Ecto neural progenitor cell (in vitro differentiated cells): Measurements from ENCODE around the gene LSM10.

Source experiments
- DNase-seq: peaks from one replicate; pipeline ENCODE4 v3.0.0-alpha.2; 2018; ENCODE audit warnings: low spot score

LSM10 gene

GRCh38 chr1:36383240-36383639 is 14.5 kb downstream of the LSM10 start:
- DNase-seq: no peak

DNA sequence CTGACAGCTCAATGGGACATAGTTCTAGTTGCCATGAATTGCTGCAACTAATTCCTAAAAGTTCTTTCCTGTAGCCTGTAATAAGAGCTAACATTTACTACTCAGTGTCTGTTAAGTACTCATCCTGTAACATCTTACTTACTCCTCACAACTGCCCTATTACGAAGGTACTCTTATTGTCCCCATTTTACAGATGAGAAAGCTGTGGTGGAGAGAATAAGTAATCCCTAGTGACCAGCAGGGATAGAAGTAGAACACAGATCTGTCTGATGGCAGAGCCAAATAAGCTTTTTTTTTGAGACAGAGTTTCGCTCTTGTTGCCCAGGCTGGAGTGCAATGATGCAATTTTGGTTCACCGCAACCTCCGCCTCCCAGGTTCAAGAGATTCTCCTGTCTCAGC is 15.0 kb downstream of the LSM10 start:
- no peak for DNase-seq

DNA sequence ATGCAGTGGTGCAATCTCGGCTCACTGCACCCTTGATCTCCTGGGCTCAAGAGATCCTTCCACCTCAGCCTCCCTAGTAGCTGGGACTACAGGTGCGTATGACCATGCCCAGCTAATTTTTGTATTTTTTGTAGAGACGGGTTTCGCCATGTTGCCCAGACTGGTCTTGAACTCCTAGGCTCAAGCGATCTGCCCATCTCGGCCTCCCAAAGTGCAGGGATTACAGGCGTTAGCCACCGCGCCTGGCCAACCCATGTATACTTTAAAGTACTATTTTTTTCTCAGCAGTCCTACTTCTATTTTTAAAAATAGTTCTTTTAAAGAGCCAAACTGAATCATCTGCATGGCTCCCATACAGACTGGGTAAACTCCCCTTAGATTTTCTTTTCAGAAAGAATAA is 15.5 kb downstream of the LSM10 start:
- DNase-seq: no peak

GRCh38 chr1:36381405-36381804 is 16.3 kb downstream of the LSM10 start:
- no peak for DNase-seq

- no peak for DNase-seq
Observed at GRCh38 chr1:36380782-36381181, 16.9 kb downstream of the LSM10 start.

GRCh38 chr1:36380143-36380619 is 17.5 kb downstream of the LSM10 start:
- no peak for DNase-seq

DNA sequence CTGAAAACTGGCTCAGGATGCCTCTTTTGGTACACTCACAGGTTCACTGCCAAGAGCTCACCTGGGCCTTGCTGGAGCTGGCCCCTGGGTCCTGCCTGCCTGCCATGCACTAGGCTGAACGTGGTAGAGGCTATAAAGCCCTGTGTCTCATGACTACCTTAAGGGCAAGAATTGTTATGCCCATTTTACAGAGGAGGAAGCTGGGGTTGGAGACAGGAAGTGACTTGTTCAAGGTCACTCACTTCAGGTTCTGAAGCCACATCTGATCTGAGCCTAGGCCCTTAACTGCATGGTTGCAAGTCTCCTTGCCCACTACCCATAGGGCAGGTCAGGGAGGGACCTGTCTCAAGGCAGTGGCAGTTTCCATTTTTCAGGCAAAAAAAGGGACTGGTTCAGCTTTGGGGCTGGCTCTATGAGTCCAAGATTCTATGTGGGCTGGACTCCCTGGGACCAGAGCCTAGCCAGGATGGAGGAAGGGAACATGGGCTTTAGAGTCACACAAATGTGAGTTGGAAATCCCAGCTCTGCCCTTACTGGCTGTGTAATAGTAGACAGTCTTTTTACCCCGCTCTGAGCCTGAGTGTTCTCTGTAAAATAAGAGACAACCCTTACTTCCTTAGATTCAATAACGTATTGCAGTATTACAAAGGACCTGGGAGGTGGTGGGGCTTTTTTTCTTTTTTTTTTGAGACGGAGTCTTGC is 19.8 kb downstream of the LSM10 start:
- DNase-seq: no peak

GRCh38 chr1:36372617-36373016 is 25.1 kb downstream of the LSM10 start:
- DNase-seq: no peak

GRCh38 chr1:36369061-36369861 is 28.4 kb downstream of the LSM10 start:
- DNase-seq: peak; percentile 87

- DNase-seq: no peak
Observed at GRCh38 chr1:36367798-36368197, 29.9 kb downstream of the LSM10 start.

- DNase-seq: no peak
Observed at GRCh38 chr1:36367066-36367465, 30.6 kb downstream of the LSM10 start.

GRCh38 chr1:36366091-36366661 is 31.5 kb downstream of the LSM10 start:
- DNase-seq: peak; percentile 76

GRCh38 chr1:36365381-36365780 is 32.3 kb downstream of the LSM10 start:
- no peak for DNase-seq

- no peak for DNase-seq
Observed at GRCh38 chr1:36359911-36360550, 37.7 kb downstream of the LSM10 start.

DNA sequence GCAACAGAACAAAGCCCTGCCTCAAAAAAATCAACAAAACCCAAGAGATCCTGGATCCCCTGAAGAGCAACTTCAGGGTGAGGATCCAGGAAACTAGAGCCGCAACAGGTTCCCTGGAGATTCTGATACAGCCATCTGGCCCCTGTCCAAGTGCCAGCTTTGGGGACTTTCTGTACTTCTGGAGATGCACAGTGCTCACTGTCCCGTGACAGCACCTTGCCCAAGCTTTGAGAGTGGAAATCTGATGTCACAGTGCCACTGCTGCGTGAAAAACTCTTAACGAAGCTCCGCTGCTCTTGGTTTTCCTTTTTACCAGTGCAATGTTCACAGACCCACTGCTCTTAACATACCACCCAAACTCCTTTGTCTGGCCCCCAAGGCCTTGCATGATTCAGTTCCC is 38.3 kb downstream of the LSM10 start:
- no peak for DNase-seq

DNA sequence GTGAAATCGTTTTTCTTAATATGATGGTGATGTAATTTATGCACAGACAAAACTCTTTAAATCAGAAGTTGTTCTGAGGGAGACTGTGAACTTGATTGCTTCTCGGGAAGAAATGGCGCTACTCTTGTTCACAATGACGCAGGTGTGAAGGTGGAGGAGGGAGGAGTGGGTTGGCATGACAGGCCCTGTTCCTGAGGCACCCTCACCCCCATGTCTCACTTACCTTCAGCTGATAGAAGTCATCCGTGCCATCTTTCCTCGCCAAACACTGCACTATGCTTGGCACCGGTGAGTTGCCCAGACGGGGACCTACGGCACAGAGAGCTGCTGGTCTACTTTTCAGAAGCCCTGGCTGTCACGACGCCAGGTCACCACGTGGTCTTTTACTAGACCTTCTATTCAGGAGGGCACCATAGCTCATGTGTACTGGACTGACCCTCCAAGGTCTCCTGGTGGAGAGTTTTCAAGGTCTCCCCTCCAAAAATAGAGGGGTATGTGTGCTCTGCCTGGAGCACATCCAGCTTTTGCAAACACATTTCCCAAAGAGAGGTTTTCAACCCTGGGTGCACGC is 39.1 kb downstream of the LSM10 start:
- DNase-seq: no peak

DNA sequence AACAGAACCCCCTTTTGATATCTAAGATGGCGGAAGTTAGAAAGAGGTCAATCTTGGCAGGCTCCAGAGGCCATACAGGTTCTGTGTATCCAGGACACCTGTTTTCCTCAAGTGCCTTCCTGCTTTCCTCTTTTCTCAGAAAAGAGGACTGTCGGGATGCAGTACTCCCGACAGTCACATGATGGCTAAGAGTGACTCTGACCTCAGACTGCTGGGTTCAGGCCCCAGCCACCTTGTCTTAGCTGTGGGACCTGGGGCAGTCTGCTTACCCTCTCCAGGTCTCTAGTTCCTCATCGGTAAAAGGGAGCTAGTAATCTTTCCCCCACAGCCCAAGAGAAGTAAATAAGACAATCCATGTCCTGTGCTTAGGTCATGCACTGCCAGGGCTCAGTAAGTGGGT is 41.9 kb downstream of the LSM10 start:
- DNase-seq: no peak

DNA sequence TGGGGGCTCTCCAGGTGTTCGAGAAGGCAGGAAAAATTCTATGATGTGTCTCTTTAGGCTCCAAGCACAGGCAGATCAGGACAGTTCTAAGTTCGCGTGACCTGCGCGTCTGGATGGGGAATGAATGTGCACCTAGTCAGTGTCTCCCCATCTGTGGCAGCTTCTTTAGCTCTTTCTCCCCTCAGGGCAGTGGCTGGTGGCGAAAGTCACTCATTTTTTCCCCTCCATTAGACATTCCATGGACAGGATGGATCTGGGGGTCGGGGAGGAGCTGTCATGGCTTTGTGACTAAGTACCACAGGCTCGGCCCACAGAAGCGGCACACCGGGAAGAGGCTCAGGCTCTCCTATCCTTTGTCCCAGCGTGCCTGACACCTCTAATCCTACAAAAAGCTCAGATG is 43.2 kb downstream of the LSM10 start:
- no peak for DNase-seq

DNA sequence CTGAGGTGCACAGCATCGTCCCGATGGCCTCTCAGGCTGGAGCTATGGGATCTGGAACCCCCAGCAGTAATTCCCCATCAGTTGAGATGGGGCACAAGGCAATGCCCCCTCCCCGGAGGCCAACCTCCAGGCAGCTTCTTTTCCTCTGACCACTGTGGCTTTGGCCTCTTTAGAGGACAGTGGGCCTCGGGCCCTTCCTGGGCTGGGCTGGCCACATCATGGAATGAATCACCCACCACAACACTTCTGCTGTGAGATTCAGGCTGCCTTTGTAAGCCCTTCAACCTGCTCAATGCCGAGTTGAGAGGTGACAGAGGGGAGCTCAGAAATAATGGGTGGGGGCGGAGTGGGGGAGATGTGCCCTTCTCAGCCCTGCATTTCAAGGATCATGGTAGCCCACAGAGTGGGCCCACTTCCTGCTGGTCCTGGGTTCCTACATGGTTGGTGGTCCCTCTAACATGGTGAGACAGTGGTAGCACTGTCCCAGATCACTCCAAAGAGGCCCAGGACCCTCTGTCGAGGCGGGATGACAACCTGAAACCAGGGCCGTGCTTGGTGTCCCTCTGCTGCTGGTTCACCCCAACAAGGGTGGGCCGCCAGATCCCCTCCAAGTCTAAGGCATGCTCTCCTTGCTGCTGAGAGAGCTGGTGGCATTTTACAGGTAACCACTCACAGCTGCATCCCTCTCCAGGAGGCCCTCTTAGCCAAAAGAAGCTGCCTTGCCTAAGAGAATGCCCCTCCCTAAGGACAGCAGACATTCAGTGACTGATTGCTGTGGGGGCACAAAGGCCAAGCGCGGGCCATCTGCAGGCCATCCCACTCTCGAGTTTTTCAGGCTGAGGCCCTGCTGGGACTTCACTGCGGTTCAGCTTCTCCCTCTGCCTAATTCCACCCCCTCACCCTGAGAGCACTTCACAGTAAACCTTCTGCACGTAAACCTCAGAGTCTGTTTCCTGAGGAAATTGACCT is 44.5 kb downstream of the LSM10 start:
- DNase-seq: no peak

- no peak for DNase-seq
Observed at GRCh38 chr1:36352125-36352909, 45.4 kb downstream of the LSM10 start.
